HEK293 (cell line): ENCODE measurements around the gene MAGOH.

Experiments
- AEBP2 ChIP-seq: fragments of 450-650 bp; formaldehyde crosslinking; IDR thresholded peaks from 2 replicates; pipeline ENCODE4 v1.5.1; 2016; ENCODE audit warnings: missing biosample characterization, missing genetic modification characterization, borderline replicate concordance
- BCL11A ChIP-seq: fragments of 450-650 bp; formaldehyde crosslinking; IDR thresholded peaks from 2 replicates; pipeline ENCODE4 v1.5.1; 2016; ENCODE audit warnings: low read depth, missing biosample characterization, missing genetic modification characterization
- YY1 ChIP-seq: fragments of 450-650 bp; formaldehyde crosslinking; IDR thresholded peaks from 2 replicates; pipeline ENCODE4 v1.5.1; 2018; ENCODE audit warnings: missing biosample characterization, missing genetic modification characterization
- TF ChIP-seq, protein P1 (sequence below): fragments of 450-650 bp; formaldehyde crosslinking; IDR thresholded peaks from 2 replicates; pipeline ENCODE4 v1.5.1; 2016; ENCODE audit warnings: missing biosample characterization, missing genetic modification characterization
- TF ChIP-seq, protein P2 (sequence below): fragments of 450-650 bp; formaldehyde crosslinking; IDR thresholded peaks from 2 replicates; pipeline ENCODE4 v1.5.1; 2016; ENCODE audit warnings: missing biosample characterization, missing genetic modification characterization

- TF ChIP-seq AEBP2 (tag by site-specific recombination) (no peak), BCL11A (tag by site-specific recombination) (no peak), YY1 (tag by site-specific recombination) (no peak)
- TF ChIP-seq, protein P1, sequence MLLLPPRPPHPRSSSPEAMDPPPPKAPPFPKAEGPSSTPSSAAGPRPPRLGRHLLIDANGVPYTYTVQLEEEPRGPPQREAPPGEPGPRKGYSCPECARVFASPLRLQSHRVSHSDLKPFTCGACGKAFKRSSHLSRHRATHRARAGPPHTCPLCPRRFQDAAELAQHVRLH (tag by site-specific recombination): no peak
- TF ChIP-seq, protein P2, sequence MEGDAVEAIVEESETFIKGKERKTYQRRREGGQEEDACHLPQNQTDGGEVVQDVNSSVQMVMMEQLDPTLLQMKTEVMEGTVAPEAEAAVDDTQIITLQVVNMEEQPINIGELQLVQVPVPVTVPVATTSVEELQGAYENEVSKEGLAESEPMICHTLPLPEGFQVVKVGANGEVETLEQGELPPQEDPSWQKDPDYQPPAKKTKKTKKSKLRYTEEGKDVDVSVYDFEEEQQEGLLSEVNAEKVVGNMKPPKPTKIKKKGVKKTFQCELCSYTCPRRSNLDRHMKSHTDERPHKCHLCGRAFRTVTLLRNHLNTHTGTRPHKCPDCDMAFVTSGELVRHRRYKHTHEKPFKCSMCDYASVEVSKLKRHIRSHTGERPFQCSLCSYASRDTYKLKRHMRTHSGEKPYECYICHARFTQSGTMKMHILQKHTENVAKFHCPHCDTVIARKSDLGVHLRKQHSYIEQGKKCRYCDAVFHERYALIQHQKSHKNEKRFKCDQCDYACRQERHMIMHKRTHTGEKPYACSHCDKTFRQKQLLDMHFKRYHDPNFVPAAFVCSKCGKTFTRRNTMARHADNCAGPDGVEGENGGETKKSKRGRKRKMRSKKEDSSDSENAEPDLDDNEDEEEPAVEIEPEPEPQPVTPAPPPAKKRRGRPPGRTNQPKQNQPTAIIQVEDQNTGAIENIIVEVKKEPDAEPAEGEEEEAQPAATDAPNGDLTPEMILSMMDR (tag by site-specific recombination): no peak
These were observed 27.4 kb downstream of the MAGOH start for GRCh38 chr1:53210954-53211353.
